Uterus (tissue), 2 donors: ENCODE measurements around the gene DNAJC16.

Source experiments
- POLR2A ChIP-seq, 2 donors: fragments of 450-650 bp; IDR thresholded peaks; one replicate each; pipeline ENCODE4 v1.6.1; 2016; ENCODE audit warnings: antibody characterized with exemption in 2 of 2, mild to moderate bottlenecking in 1 of 2, moderate library complexity in 1 of 2
- TF ChIP-seq, protein P1 (sequence below), 4 experiments: fragments of 200-600 bp in 2 of 4; fragments of 450-650 bp in 2 of 4; sonication (generic) in 2 of 4; IDR thresholded peaks; one replicate each; pipeline ENCODE4 v1.5.1; 2016 to 2019; ENCODE audit warnings: antibody characterized with exemption in 4 of 4, mild to moderate bottlenecking in 2 of 4, moderate library complexity in 1 of 4

DNA sequence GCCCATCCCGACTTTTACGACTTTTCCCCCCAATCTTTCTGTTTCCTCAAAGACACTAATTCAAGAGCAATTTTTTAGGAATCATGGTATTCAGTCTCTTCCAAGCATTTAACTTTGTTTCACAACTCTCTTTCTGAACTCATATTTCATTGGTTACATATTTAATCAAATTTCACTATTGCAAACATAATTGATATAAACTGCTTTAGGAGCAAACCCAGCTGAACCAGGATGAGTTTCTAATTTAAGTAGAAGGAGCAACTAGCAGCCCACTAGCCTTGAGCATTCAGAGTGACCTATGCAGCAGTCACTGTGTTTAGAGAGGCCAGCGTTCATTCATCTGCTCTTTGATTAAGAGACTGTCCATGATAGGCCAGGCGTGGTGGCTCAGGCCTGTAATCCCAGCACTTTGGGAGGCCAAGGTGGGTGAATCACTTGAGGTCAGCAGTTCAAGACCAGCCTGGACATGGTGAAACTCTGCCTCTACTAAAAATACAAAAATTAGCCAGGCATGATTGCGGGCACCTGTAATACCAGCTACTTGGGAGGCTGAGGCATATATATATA is 48.9 kb upstream of the DNAJC16 start:
- TF ChIP-seq POLR2A (IDR thresholded peaks at IDR 0.05): no peak
- TF ChIP-seq, protein P1, sequence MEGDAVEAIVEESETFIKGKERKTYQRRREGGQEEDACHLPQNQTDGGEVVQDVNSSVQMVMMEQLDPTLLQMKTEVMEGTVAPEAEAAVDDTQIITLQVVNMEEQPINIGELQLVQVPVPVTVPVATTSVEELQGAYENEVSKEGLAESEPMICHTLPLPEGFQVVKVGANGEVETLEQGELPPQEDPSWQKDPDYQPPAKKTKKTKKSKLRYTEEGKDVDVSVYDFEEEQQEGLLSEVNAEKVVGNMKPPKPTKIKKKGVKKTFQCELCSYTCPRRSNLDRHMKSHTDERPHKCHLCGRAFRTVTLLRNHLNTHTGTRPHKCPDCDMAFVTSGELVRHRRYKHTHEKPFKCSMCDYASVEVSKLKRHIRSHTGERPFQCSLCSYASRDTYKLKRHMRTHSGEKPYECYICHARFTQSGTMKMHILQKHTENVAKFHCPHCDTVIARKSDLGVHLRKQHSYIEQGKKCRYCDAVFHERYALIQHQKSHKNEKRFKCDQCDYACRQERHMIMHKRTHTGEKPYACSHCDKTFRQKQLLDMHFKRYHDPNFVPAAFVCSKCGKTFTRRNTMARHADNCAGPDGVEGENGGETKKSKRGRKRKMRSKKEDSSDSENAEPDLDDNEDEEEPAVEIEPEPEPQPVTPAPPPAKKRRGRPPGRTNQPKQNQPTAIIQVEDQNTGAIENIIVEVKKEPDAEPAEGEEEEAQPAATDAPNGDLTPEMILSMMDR (IDR thresholded peaks at IDR 0.05): no peak
